ENCODE data around the gene CCNQ.

Gene CCNQ

DNA sequence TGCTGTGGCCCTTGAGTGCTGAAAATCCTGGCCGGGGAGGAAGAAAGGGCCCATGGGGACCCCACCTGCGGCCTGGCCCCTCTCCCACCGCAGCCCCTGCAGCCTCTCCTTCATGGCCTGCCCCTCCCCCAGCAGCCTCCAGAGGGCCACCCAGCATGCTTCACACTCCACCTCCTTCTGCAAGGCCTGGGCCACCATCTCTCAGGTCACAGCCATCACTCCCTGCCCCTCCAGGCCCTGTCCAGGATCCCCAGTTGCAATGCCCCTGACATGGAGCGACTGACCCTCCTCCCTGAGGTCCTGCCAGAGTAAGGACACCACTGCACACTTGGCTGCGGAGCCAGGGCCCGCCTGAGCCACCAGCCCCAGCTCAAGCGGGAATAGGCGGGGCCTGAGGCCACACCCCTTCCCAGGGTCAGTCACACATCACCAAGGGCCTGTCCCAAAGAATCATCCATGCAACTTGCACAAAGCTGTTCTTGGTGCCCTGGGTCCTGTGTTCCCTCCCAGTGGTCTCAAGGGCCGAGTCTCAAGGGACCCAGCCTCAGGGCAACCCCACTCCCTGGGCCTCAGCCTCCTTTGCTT, 32.9 kb downstream of the CCNQ start:
- H3K9me3 ChIP-seq (ENCODE audit: control insufficient read depth, insufficient read depth, low read length) = peaks cover 55% of the 10 kb centered on the region
- no peak overlapping the region for H3K27ac ChIP-seq (ENCODE audit: low read depth, low read length)
- H3K36me3 ChIP-seq (ENCODE audit: control insufficient read depth, insufficient read depth, low read length) = no peaks in the 10 kb centered on the region
- no peak overlapping the region for H3K4me3 ChIP-seq (ENCODE audit: low read depth, low read length)
- H3K27me3 ChIP-seq (ENCODE audit: control insufficient read depth, insufficient read depth, low read length) = no peaks in the 10 kb centered on the region
- H3K9ac ChIP-seq (ENCODE audit: low read depth, low read length) = no peak overlapping the region
- 0 out of 2 replicates have a peak, but pooled peaks cover 3% of the 10 kb centered on the region for H3K4me1 ChIP-seq (ENCODE audit: control insufficient read depth, insufficient read depth, low read length)

- Histone ChIP-seq H3K36me3 (ENCODE audit: control insufficient read depth, insufficient read depth, low read length) (no peaks in the 10 kb centered on the region), H3K4me1 (ENCODE audit: control insufficient read depth, insufficient read depth, low read length) (0 out of 2 replicates have a peak, but pooled peaks cover 3% of the 10 kb centered on the region)
These were observed 34.8 kb downstream of the CCNQ start for GRCh38 chrX:153564047-153564606.

GRCh38 chrX:153562546-153562945, 36.4 kb downstream of the CCNQ start:
- Histone ChIP-seq H3K4me3 (ENCODE audit: low read depth, low read length) (no peak overlapping the region), H3K9ac (ENCODE audit: low read depth, low read length) (no peak overlapping the region), H3K27ac (ENCODE audit: low read depth, low read length) (no peak overlapping the region), H3K36me3 (ENCODE audit: control insufficient read depth, insufficient read depth, low read length) (no peaks in the 10 kb centered on the region), H3K9me3 (ENCODE audit: control insufficient read depth, insufficient read depth, low read length) (peaks cover 46% of the 10 kb centered on the region), H3K27me3 (ENCODE audit: control insufficient read depth, insufficient read depth, low read length) (no peaks in the 10 kb centered on the region), H3K4me1 (ENCODE audit: control insufficient read depth, insufficient read depth, low read length) (no peaks in the 10 kb centered on the region)

More at GRCh38 chrX:153564047-153564606, 34.8 kb downstream of the CCNQ start:
- no peak overlapping the region for H3K9ac ChIP-seq (ENCODE audit: low read depth, low read length)
- no peak overlapping the region for H3K27ac ChIP-seq (ENCODE audit: low read depth, low read length)
- peaks cover 51% of the 10 kb centered on the region for H3K9me3 ChIP-seq (ENCODE audit: control insufficient read depth, insufficient read depth, low read length)
- no peaks in the 10 kb centered on the region for H3K27me3 ChIP-seq (ENCODE audit: control insufficient read depth, insufficient read depth, low read length)
- H3K4me3 ChIP-seq (ENCODE audit: low read depth, low read length) = no peak overlapping the region

GRCh38 chrX:153561337-153561736, 37.6 kb downstream of the CCNQ start:
- Histone ChIP-seq H3K27ac (ENCODE audit: low read depth, low read length) (no peak overlapping the region), H3K36me3 (ENCODE audit: control insufficient read depth, insufficient read depth, low read length) (no peaks in the 10 kb centered on the region), H3K4me3 (ENCODE audit: low read depth, low read length) (no peak overlapping the region), H3K4me1 (ENCODE audit: control insufficient read depth, insufficient read depth, low read length) (no peaks in the 10 kb centered on the region), H3K9ac (ENCODE audit: low read depth, low read length) (no peak overlapping the region), H3K27me3 (ENCODE audit: control insufficient read depth, insufficient read depth, low read length) (no peaks in the 10 kb centered on the region), H3K9me3 (ENCODE audit: control insufficient read depth, insufficient read depth, low read length) (peaks cover 46% of the 10 kb centered on the region)

GRCh38 chrX:153560466-153560865, 38.5 kb downstream of the CCNQ start:
- Histone ChIP-seq H3K4me3 (ENCODE audit: low read depth, low read length) (no peak overlapping the region), H3K9me3 (ENCODE audit: control insufficient read depth, insufficient read depth, low read length) (peaks cover 47% of the 10 kb centered on the region), H3K4me1 (ENCODE audit: control insufficient read depth, insufficient read depth, low read length) (no peaks in the 10 kb centered on the region), H3K27me3 (ENCODE audit: control insufficient read depth, insufficient read depth, low read length) (no peaks in the 10 kb centered on the region), H3K9ac (ENCODE audit: low read depth, low read length) (no peak overlapping the region), H3K27ac (ENCODE audit: low read depth, low read length) (no peak overlapping the region), H3K36me3 (ENCODE audit: control insufficient read depth, insufficient read depth, low read length) (no peaks in the 10 kb centered on the region)

GRCh38 chrX:153560000-153560399, 38.9 kb downstream of the CCNQ start:
- Histone ChIP-seq H3K27me3 (ENCODE audit: control insufficient read depth, insufficient read depth, low read length) (no peaks in the 10 kb centered on the region), H3K4me1 (ENCODE audit: control insufficient read depth, insufficient read depth, low read length) (no peaks in the 10 kb centered on the region), H3K36me3 (ENCODE audit: control insufficient read depth, insufficient read depth, low read length) (no peaks in the 10 kb centered on the region), H3K4me3 (ENCODE audit: low read depth, low read length) (no peak overlapping the region), H3K9me3 (ENCODE audit: control insufficient read depth, insufficient read depth, low read length) (peaks cover 46% of the 10 kb centered on the region), H3K9ac (ENCODE audit: low read depth, low read length) (no peak overlapping the region), H3K27ac (ENCODE audit: low read depth, low read length) (no peak overlapping the region)

GRCh38 chrX:153557618-153558355, 41.2 kb downstream of the CCNQ start:
- no peak overlapping the region for H3K4me3 ChIP-seq (ENCODE audit: low read depth, low read length)
- H3K9ac ChIP-seq (ENCODE audit: low read depth, low read length) = no peak overlapping the region
- no peaks in the 10 kb centered on the region for H3K4me1 ChIP-seq (ENCODE audit: control insufficient read depth, insufficient read depth, low read length)
- H3K27me3 ChIP-seq (ENCODE audit: control insufficient read depth, insufficient read depth, low read length) = no peaks in the 10 kb centered on the region
- no peaks in the 10 kb centered on the region for H3K36me3 ChIP-seq (ENCODE audit: control insufficient read depth, insufficient read depth, low read length)
- H3K9me3 ChIP-seq (ENCODE audit: control insufficient read depth, insufficient read depth, low read length) = peaks cover 44% of the 10 kb centered on the region
- no peak overlapping the region for H3K27ac ChIP-seq (ENCODE audit: low read depth, low read length)

DNA sequence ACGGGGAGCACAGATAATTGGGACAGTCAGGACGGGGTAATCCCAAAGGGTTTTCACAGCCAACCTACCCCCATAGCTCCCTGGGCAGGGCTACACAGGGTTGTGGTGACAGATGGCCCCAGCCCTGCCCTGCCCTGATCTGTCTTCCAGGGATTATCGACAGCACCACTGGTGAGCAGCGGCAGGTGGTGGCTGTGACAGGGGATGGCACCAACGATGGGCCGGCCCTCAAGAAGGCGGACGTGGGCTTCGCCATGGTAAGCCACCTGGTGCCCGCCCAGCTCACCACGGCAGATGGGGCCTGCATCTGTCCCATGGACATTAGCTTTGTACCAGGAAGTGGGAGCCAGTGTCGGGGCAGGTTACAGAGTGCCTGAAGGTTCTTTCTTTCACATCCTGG, 42.2 kb downstream of the CCNQ start:
- Histone ChIP-seq H3K9ac (ENCODE audit: low read depth, low read length) (no peak overlapping the region), H3K27me3 (ENCODE audit: control insufficient read depth, insufficient read depth, low read length) (no peaks in the 10 kb centered on the region), H3K9me3 (ENCODE audit: control insufficient read depth, insufficient read depth, low read length) (peaks cover 53% of the 10 kb centered on the region), H3K36me3 (ENCODE audit: control insufficient read depth, insufficient read depth, low read length) (no peaks in the 10 kb centered on the region), H3K27ac (ENCODE audit: low read depth, low read length) (no peak overlapping the region), H3K4me3 (ENCODE audit: low read depth, low read length) (no peak overlapping the region), H3K4me1 (ENCODE audit: control insufficient read depth, insufficient read depth, low read length) (no peaks in the 10 kb centered on the region)

DNA sequence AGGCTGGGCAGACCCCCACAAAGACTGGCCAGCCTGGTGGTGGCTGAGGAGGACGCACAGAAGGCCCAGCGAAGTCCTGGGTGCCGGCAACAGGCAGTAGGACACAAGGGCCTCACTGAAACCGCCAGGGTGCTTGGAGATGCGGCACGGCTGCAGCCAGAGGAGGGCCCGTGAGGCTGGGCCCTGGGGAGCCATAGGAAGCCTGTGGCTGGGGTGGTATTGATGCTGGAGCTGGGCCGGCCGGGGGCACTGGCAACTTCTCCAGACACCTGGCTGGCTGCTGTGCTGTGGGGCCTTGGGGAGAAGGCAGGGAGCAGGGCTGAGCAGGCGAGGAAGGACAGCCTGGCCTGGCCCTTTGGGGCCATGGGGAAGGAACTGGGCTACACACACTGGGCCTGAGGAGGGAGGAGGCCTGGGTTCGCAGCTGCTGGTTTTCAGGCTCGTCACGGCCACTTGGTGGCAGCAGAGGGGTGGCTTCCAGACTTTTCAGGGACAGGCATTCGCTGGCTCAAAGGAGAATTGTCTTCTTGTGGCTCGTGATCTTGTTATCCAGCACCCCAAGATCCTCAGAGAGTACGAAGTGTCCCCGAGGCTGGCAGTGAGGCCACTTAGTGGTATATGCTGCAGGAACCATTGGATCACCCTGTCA, 44.3 kb downstream of the CCNQ start:
- Histone ChIP-seq H3K36me3 (ENCODE audit: control insufficient read depth, insufficient read depth, low read length) (no peaks in the 10 kb centered on the region), H3K9me3 (ENCODE audit: control insufficient read depth, insufficient read depth, low read length) (peaks cover 48% of the 10 kb centered on the region), H3K4me3 (ENCODE audit: low read depth, low read length) (no peak overlapping the region), H3K9ac (ENCODE audit: low read depth, low read length) (no peak overlapping the region), H3K27ac (ENCODE audit: low read depth, low read length) (no peak overlapping the region), H3K27me3 (ENCODE audit: control insufficient read depth, insufficient read depth, low read length) (no peaks in the 10 kb centered on the region), H3K4me1 (ENCODE audit: control insufficient read depth, insufficient read depth, low read length) (no peaks in the 10 kb centered on the region)

DNA sequence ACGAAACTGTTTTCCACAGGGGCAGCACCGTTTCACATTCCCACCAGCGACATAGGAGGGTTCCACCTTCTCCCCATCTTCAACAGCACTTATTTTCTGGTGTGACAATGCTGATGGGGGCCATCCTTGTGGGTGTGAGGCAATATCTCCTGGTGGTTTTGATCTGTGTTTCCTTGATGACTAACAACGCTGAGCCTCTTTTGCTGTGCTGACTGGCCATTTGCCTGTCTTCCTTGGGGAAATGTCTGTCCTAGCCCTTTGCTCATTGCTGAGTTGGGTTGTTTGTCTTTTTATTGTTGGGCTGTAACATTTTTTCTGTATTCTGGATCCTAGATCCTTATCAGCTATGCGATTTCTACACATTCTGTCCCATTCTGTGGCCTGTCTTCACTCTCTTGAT, 47.8 kb downstream of the CCNQ start:
- no peaks in the 10 kb centered on the region for H3K36me3 ChIP-seq (ENCODE audit: control insufficient read depth, insufficient read depth, low read length)
- H3K4me1 ChIP-seq (ENCODE audit: control insufficient read depth, insufficient read depth, low read length) = no peaks in the 10 kb centered on the region
- H3K9ac ChIP-seq (ENCODE audit: low read depth, low read length) = no peak overlapping the region
- H3K27me3 ChIP-seq (ENCODE audit: control insufficient read depth, insufficient read depth, low read length) = no peaks in the 10 kb centered on the region
- H3K4me3 ChIP-seq (ENCODE audit: low read depth, low read length) = no peak overlapping the region
- peaks cover 45% of the 10 kb centered on the region for H3K9me3 ChIP-seq (ENCODE audit: control insufficient read depth, insufficient read depth, low read length)
- H3K27ac ChIP-seq (ENCODE audit: low read depth, low read length) = no peak overlapping the region

DNA sequence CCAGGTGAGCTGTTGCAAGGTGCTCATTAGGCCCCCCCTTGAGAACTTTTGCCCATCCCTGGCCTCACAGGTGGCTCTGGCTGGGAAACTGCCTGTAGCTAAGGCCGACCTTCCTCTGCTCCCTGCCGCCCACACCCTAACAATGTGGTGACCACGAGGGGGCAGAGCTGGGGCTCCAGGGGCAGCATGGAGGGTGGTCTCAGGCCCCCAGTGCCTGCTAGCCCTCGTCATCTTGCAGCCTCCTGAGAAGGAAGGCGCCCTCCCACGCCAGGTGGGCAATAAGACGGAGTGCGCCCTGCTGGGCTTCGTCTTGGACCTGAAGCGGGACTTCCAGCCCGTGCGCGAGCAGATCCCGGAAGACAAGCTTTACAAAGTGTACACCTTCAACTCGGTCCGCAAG, 49.1 kb downstream of the CCNQ start:
- no peaks in the 10 kb centered on the region for H3K27me3 ChIP-seq (ENCODE audit: control insufficient read depth, insufficient read depth, low read length)
- H3K4me1 ChIP-seq (ENCODE audit: control insufficient read depth, insufficient read depth, low read length) = no peaks in the 10 kb centered on the region
- H3K36me3 ChIP-seq (ENCODE audit: control insufficient read depth, insufficient read depth, low read length) = no peaks in the 10 kb centered on the region

More for the DNA sequence above, 49.1 kb downstream of the CCNQ start:
- H3K4me3 ChIP-seq (ENCODE audit: low read depth, low read length) = no peak overlapping the region
- H3K27ac ChIP-seq (ENCODE audit: low read depth, low read length) = no peak overlapping the region
- no peak overlapping the region for H3K9ac ChIP-seq (ENCODE audit: low read depth, low read length)
- peaks cover 38% of the 10 kb centered on the region for H3K9me3 ChIP-seq (ENCODE audit: control insufficient read depth, insufficient read depth, low read length)
